Gastroesophageal sphincter (tissue), 4 donors: ENCODE data around the gene LSR. TPM values are rescaled to one million over a fixed set of nuclear protein-coding genes. Genes with fewer than 3 reads are reported as not detected.

Experiments used
- ATAC-seq: fragments of 150-250 bp; one replicate; pipeline ENCODE4 v1.9.1; 2016; ENCODE audit warnings: mild to moderate bottlenecking, moderate library complexity
- H3K27ac ChIP-seq, 4 donors: fragments of 200-600 bp; sonication (generic) in 3 of 4; 1 replicate in 3 of 4; 2 replicates in 1 of 4; pipeline ENCODE4 v1.5.1; 2016 to 2019
- H3K27me3 ChIP-seq: fragments of 200-600 bp; sonication (generic); one replicate; pipeline ENCODE4 v1.5.1; 2019
- H3K36me3 ChIP-seq, 2 donors: fragments of 200-600 bp; sonication (generic); one replicate each; pipeline ENCODE4 v1.5.1; 2019; ENCODE audit warnings: control low read depth in 1 of 2
- H3K4me1 ChIP-seq, 3 donors: fragments of 200-600 bp; sonication (generic); 1 replicate in 2 of 3; 2 replicates in 1 of 3; pipeline ENCODE4 v1.5.1; 2016 to 2019; ENCODE audit warnings: control low read depth in 2 of 3
- H3K4me3 ChIP-seq, 2 donors: fragments of 200-600 bp; sonication (generic); one replicate each; pipeline ENCODE4 v1.5.1; 2019; ENCODE audit warnings: mild to moderate bottlenecking in 1 of 2, moderate library complexity in 1 of 2
- H3K9me3 ChIP-seq, 3 donors: fragments of 200-600 bp; sonication (generic); one replicate each; pipeline ENCODE4 v1.5.1; 2017 to 2019; ENCODE audit warnings: control low read depth in 2 of 3
- EP300 ChIP-seq: sonication (generic); formaldehyde crosslinking; IDR thresholded peaks from one replicate; pipeline ENCODE4 v1.6.1; 2017; ENCODE audit warnings: antibody characterized with exemption, mild to moderate bottlenecking
- POLR2A ChIP-seq, 2 donors: fragments of 450-650 bp; IDR thresholded peaks; one replicate each; pipeline ENCODE4 v1.6.1; 2017; ENCODE audit warnings: antibody characterized with exemption in 2 of 2, mild to moderate bottlenecking in 2 of 2, moderate library complexity in 1 of 2
- POLR2AphosphoS5 ChIP-seq: sonication (generic); formaldehyde crosslinking; IDR thresholded peaks from one replicate; pipeline ENCODE4 v1.6.1; 2017; ENCODE audit warnings: antibody characterized with exemption
- WGBS, 2 donors: methylation state at CpG; one replicate each; pipeline ENCODE4 v1.1.5; 2018; ENCODE audit warnings: low coverage in 1 of 2; 5-methylcytosine and 5-hydroxymethylcytosine counted together
- total RNA-seq, 4 donors: library from RNA; depleted of rRNA; stranded (reverse); fragments of >200 nt; gene quantifications; one replicate each; pipeline ENCODE4 v1.1.0, GENCODE V29; 2016
- TF ChIP-seq, protein P1 (sequence below), 4 experiments: fragments of 200-600 bp in 2 of 4; fragments of 450-650 bp in 2 of 4; sonication (generic) in 1 of 4; IDR thresholded peaks; one replicate each; pipeline ENCODE4 v1.5.1; 2017 to 2019; ENCODE audit warnings: antibody characterized with exemption in 4 of 4, mild to moderate bottlenecking in 2 of 4, moderate library complexity in 2 of 4

Gene LSR
- total RNA-seq, 4 donors from 2014 or later, result 3.3 to 6.6 (median 5.2) TPM

- no peak for ATAC-seq
- no peak overlapping the region for H3K27ac ChIP-seq
- no peaks in the 10 kb centered on the region for H3K36me3 ChIP-seq
- H3K9me3 ChIP-seq, result peaks cover 0 to 7% (median 0%) of the 10 kb centered on the region in 3 donors
- H3K4me3 ChIP-seq, result no peak overlapping the region
- 10 to 50% methylated on average over 2 of the region's 41 CpGs for WGBS, 2 donors
- TF ChIP-seq POLR2AphosphoS5 (no peak), EP300 (no peak), POLR2A (IDR thresholded peaks at IDR 0.05) (no peak)
- H3K4me1 ChIP-seq, result no peaks in the 10 kb centered on the region
- peaks cover 44% of the 10 kb centered on the region for H3K27me3 ChIP-seq
Measured at GRCh38 chr19:35224681-35225571, 23.9 kb upstream of the LSR start.

DNA sequence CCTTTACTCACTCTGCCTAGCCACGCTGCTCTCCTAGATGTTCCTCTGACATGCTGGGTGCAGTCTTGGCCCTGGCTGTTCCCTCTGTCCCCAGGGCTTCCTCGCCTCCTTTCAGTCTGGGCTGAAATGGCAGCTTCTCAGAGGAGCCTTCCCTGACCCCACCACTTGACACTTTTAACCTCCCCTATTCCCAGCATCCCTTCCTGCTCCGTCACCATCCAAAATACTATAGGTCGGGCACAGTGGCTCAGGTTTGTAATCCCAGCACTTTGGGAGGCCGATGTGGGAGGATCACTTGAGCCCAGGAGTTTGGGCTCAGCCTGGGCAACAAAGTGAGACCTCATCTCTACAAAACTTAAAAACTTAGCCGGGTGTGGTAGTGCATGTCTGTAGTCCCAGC lies 22.9 kb upstream of the LSR start:
- no peaks in the 10 kb centered on the region for H3K4me1 ChIP-seq
- TF ChIP-seq, protein P1, sequence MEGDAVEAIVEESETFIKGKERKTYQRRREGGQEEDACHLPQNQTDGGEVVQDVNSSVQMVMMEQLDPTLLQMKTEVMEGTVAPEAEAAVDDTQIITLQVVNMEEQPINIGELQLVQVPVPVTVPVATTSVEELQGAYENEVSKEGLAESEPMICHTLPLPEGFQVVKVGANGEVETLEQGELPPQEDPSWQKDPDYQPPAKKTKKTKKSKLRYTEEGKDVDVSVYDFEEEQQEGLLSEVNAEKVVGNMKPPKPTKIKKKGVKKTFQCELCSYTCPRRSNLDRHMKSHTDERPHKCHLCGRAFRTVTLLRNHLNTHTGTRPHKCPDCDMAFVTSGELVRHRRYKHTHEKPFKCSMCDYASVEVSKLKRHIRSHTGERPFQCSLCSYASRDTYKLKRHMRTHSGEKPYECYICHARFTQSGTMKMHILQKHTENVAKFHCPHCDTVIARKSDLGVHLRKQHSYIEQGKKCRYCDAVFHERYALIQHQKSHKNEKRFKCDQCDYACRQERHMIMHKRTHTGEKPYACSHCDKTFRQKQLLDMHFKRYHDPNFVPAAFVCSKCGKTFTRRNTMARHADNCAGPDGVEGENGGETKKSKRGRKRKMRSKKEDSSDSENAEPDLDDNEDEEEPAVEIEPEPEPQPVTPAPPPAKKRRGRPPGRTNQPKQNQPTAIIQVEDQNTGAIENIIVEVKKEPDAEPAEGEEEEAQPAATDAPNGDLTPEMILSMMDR (IDR thresholded peaks at IDR 0.05), result no peak
- no peak for TF ChIP-seq POLR2A (IDR thresholded peaks at IDR 0.05)
- no peak for TF ChIP-seq POLR2AphosphoS5
- TF ChIP-seq EP300, result no peak
- 67 to 70% methylated on average over 3 to 5 of the region's 6 CpGs for WGBS, 2 donors
- H3K27ac ChIP-seq, result no peak overlapping the region
- ATAC-seq, result no peak
- no peak overlapping the region for H3K4me3 ChIP-seq
- H3K9me3 ChIP-seq, result peaks cover 0 to 7% (median 0%) of the 10 kb centered on the region in 3 donors
- no peaks in the 10 kb centered on the region for H3K36me3 ChIP-seq
- peaks cover 44% of the 10 kb centered on the region for H3K27me3 ChIP-seq

DNA sequence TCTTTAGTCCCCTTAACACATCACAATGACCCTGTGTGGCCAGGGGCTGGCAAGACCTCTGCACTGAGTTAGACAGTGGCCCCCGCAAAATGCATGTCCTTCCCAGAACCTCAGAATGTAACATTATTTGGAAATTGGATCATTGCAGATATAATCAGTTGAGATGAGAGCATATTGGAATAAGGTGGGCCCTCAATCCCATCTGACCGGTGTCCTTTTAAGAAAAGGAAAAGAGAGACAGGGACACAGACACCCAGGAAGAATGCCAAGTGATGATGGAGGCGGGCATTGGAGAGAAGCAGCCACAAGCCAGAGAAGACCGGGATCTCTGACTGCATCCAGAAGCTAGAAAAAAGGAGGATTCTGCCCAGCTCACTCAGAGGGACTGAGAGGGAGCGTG lies 22.1 kb upstream of the LSR start:
- no peak for TF ChIP-seq EP300
- TF ChIP-seq, protein P1 (IDR thresholded peaks at IDR 0.05), result no peak
- WGBS, 2 donors, result 62 to 77% methylated on average over 5 of the region's 5 CpGs
- ATAC-seq, result no peak
- no peak overlapping the region for H3K4me3 ChIP-seq
- no peak overlapping the region for H3K27ac ChIP-seq
- no peaks in the 10 kb centered on the region for H3K4me1 ChIP-seq
- H3K27me3 ChIP-seq, result peaks cover 45% of the 10 kb centered on the region
- H3K36me3 ChIP-seq, result no peaks in the 10 kb centered on the region
- H3K9me3 ChIP-seq, result peaks cover 0 to 7% (median 0%) of the 10 kb centered on the region in 3 donors

DNA sequence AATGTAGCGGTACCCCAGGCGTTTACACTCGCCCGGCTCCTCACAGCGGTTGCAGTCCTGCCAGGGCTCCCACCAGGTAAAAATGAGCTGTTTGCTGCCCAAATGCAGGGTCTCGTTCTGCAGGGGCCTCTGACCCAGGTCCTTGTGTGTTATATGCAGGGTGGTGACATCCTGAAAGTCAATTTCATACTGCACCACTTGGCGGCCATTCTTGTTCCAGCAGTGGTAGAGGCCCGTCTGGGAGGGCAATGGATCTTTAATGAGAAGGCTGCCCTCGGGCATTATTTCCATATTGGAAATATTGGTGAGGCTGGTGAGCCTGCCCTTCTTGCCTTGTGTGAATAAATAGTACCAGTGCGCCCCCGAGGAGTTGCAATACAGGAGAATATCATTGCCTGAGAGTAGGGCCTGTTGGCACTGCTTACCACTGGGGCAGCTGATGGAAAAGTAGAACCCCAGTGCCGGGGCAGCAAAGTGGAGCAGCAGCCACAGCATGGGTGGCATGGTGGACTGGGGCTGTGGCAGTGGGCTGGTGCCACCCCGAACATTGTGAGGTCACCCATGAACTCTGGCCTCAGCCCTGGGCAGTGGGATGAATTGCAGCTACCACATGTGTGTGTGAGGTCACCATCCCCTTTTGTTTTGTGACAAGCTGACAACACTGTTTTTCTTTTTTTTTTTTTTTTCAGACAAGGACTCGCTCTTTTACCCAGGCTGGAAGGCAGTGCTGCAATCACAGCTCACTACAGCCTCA lies 20.4 kb upstream of the LSR start, which contains the start of gene FAM187B:
FAM187B (minus strand) TSS at position 563 of the 754 bp plus-strand sequence; CDS start at position 504, 59 bp downstream.
- Histone ChIP-seq H3K4me1 (no peaks in the 10 kb centered on the region), H3K36me3 (no peaks in the 10 kb centered on the region), H3K27me3 (peaks cover 59% of the 10 kb centered on the region), H3K27ac (no peak within 1 kb of the TSS), H3K4me3 (no peak within 1 kb of the TSS), H3K9me3 (peaks cover 0 to under 1% (median 0%) of the 10 kb centered on the region in 3 donors)
- WGBS, 2 donors, result 67 to 86% methylated on average over 2 to 5 of the region's 14 CpGs
- ATAC-seq, result no peak
- TF ChIP-seq POLR2A (IDR thresholded peaks at IDR 0.05) (no peak), EP300 (no peak), POLR2AphosphoS5 (no peak)
- TF ChIP-seq, protein P1 (IDR thresholded peaks at IDR 0.05), result no peak

DNA sequence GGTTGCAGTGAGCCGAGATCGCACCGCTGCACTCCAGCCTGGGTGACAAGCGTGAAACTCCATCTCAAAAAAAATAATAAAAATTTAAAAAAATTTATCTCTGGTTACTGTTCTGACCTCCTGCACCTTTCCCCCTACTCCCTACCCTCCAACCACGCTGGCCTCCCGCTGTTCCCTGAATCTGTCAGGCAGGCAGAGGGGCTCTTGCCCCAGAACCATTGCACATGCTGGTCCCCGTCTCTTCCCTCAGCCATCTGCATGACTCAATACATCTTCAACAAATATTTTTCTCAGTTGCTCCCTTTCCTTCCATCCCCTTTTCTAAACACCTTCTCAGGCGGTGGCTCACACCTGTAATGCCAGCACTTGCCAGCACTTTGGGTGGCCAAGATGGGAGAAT lies 19.2 kb upstream of the LSR start:
- H3K27me3 ChIP-seq, result peaks cover 58% of the 10 kb centered on the region
- no peak overlapping the region for H3K4me3 ChIP-seq
- 84 to 87% methylated on average over 6 to 8 of the region's 8 CpGs for WGBS, 2 donors
- H3K27ac ChIP-seq, result no peak overlapping the region
- no peaks in the 10 kb centered on the region for H3K4me1 ChIP-seq
- TF ChIP-seq EP300 (no peak), POLR2AphosphoS5 (no peak), POLR2A (IDR thresholded peaks at IDR 0.05) (no peak)
- TF ChIP-seq, protein P1 (IDR thresholded peaks at IDR 0.05), result no peak
- ATAC-seq, result no peak
- H3K9me3 ChIP-seq, result peaks cover 0 to 2% (median 0%) of the 10 kb centered on the region in 3 donors
- H3K36me3 ChIP-seq, result no peaks in the 10 kb centered on the region
